GM13977 (cell line): ENCODE results near the gene NADSYN1.

Experiments
- DNase-seq: peaks from one replicate; pipeline ENCODE4 v3.0.0; 2012; ENCODE audit warnings: low spot score
- in situ Hi-C: fragments of 300-500 bp; cut with MboI; formaldehyde crosslinking; loops from one replicate; pipeline ENCODE4 v1.12.0; 2022; ENCODE audit warnings: low sequenced_read_pairs, low pct_unique_long_range_greater_than_20kb, mixed read lengths, inconsistent platforms; ENCODE audit not compliant: unreplicated experiment
- TF ChIP-seq, protein P1 (sequence below): IDR thresholded peaks from 2 replicates; pipeline ENCODE4 v1.5.1; 2012; ENCODE audit warnings: mild to moderate bottlenecking, control low read depth; ENCODE audit not compliant: insufficient read depth; ENCODE audit errors: extremely low read depth, missing control alignments

NADSYN1 gene

DNA sequence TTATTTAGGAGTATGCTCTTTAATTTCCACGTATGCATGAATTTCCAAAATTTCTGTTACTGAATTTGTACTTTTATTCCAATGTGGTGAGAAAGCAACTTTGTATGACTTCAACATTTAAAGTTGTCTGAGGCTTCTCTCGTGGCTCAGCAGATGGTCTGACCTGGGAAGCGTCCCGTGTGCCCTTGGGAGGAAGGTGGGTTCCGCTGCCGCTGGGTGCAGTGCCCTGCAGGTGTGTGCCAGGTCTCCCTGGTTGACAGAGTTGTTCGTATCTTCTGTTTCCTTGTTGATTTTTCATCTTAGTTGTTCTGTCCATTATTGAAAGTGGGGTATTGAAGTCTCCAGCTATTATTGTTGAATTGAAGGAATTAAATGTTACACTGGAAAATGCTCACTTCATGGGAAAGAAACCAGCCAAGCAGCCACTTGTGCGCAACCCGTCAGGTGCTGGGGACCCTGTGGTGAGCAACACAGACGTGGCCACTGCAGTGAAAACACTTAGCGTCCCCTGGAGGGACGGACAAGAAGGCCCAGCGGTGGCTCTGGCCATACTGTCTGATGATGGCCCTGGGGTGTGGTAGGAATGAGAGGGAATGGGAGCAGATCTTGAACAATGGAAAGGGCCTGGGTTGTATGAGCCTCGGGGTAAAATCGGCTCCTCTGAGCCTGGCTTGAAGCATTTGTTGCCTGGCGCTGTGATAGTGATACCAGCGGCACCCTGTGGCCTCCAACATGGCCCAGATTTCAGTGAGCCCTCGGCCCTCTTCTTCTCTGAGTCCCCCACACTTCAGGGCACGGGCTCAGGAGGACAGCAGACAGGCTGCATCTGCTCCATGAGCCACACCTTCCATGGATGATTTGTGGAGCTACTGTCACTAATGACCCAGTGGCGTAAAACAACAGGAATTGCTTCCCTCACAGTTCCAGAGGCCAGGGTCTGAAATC, 42.6 kb downstream of the NADSYN1 start:
- in situ Hi-C loops, result no loop called here
- no peak for DNase-seq
- TF ChIP-seq, protein P1, sequence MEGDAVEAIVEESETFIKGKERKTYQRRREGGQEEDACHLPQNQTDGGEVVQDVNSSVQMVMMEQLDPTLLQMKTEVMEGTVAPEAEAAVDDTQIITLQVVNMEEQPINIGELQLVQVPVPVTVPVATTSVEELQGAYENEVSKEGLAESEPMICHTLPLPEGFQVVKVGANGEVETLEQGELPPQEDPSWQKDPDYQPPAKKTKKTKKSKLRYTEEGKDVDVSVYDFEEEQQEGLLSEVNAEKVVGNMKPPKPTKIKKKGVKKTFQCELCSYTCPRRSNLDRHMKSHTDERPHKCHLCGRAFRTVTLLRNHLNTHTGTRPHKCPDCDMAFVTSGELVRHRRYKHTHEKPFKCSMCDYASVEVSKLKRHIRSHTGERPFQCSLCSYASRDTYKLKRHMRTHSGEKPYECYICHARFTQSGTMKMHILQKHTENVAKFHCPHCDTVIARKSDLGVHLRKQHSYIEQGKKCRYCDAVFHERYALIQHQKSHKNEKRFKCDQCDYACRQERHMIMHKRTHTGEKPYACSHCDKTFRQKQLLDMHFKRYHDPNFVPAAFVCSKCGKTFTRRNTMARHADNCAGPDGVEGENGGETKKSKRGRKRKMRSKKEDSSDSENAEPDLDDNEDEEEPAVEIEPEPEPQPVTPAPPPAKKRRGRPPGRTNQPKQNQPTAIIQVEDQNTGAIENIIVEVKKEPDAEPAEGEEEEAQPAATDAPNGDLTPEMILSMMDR, result no peak

DNA sequence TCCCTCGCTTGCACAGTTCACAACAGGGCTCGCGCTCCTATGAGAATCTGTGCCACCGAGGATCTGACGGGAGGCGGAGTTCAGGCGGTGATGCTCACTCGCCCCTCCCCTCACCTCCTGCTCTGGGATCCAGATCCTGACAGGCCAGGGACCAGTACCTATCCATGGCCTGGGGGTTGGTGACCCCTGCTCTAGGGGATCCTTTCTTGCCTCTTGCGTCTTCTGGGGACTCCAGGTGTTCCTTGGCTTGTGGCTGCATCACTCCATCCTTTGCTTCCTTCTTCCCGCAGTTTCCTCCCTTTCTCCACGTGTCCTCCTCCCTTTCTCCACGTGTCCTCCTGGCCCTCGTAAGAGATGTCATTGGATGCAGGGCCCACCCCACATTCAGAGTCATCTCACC, 43.4 kb downstream of the NADSYN1 start:
- TF ChIP-seq, protein P1, result no peak
- DNase-seq, result no peak
- in situ Hi-C loops, result no loop called here

GRCh38 chr11:71498091-71498490, 45.1 kb downstream of the NADSYN1 start:
- in situ Hi-C loops, result no loop called here
- TF ChIP-seq, protein P1, result no peak
- DNase-seq, result no peak

- DNase-seq, result no peak
- TF ChIP-seq, protein P1, result no peak
- in situ Hi-C loops, result no loop called here
Observed at GRCh38 chr11:71499125-71499524, 46.1 kb downstream of the NADSYN1 start.

DNA sequence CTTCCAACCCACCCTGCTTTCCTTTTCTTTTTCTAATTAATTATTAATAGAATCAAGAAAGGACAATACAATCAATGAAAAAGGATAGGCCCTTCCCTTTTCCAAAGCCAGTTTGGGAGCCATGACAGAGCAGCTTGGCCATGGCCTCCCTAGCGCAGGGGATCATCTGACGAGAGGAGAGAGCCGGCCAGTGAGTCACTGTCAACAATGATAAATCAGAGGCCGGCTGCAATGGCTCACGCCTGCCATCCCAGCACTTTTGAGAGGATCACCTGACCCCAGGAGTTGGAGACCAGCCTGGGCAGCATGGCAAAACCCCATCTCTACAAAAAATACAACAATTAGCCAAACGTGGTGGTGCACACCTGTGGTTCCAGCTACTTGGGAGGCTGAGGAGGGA, 46.5 kb downstream of the NADSYN1 start:
- TF ChIP-seq, protein P1, result no peak
- in situ Hi-C loops, result no loop called here
- DNase-seq, result no peak

DNA sequence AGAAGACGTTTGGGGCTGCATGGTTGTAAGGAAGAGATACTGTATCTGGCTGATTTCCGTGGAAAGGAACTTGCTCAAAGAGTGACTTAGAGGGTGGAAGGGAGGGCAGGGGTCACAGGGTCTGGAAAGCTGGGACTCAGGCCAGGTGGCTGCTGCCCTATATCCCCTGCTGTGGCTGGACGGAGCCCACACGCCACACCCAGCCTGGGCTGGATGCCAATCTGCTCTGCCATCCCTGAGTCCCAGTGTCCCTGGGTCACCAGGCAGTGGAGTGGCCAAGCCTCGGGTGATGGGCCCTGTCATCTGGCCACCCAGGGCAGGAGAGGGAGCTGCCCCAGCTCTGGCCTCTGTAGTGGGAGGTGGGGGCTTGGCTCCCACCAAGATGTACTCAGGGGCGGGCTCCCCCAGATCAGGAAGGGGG, 47.6 kb downstream of the NADSYN1 start:
- no peak for DNase-seq
- TF ChIP-seq, protein P1, result no peak
- in situ Hi-C loops, result no loop called here
